HepG2 (cell line): ENCODE data around the gene PCNX4. TPM values are rescaled to one million over a fixed set of nuclear protein-coding genes. Genes with fewer than 3 reads are reported as not detected.

Experiments
- ATAC-seq: fragments of 200-7000 bp; cut with Tn5 transposase; 3 replicates; pipeline ENCODE4 v1.9.1; 2020; ENCODE audit warnings: mild to moderate bottlenecking, moderate library complexity
- BruUV-seq: library from RNA; stranded (reverse); fragments of 400-500 nt; replicated peaks from 2 replicates; lab custom pipeline; 2021; lab: Mats Ljungman, UMichigan
- CTCF ChIA-PET: fragments of 300-600 bp; formaldehyde crosslinking; extraction: SDS; loops from one replicate; lab custom pipeline; 2021; ENCODE audit warnings: low total read pairs, inconsistent platforms, low intra/inter-chr PET ratio; lab: Yijun Ruan, JAX
- POLR2A ChIA-PET: fragments of 350-600 bp; sonication (Branson Sonifier 250); formaldehyde crosslinking; loops from one replicate; lab custom pipeline; 2020; ENCODE audit warnings: antibody characterized with exemption, inconsistent platforms; lab: Yijun Ruan, JAX
- DNase-seq: peaks from one replicate; pipeline ENCODE4 v3.0.0-alpha.2; 2015; ENCODE audit warnings: low spot score
- FAIRE-seq: peaks from 3 replicates; lab custom pipeline; 2011; peaks lifted over from hg19 to GRCh38; lab: Jason Lieb, UNC
- H2AFZ ChIP-seq: one replicate; pipeline ENCODE4 v1.6.1; 2011; ENCODE audit warnings: low read length, inconsistent platforms
- H3K27ac ChIP-seq: fragments of 300-600 bp; 3 replicates; pipeline ENCODE4 v1.8.0; 2011; ENCODE audit warnings: mixed run types, mild to moderate bottlenecking, mixed read lengths, low read length, inconsistent platforms; ENCODE audit not compliant: insufficient read depth; ENCODE audit errors: extremely low read length
- H3K27me3 ChIP-seq, 2 experiments: fragments of 200-600 bp in 1 of 2; 2 replicates in 1 of 2; 3 replicates in 1 of 2; pipeline versions ENCODE4 v1.6.0 to v1.8.0; 2011; ENCODE audit warnings: low read length in 2 of 2, mild to moderate bottlenecking in 2 of 2, moderate library complexity in 2 of 2, inconsistent platforms in 1 of 2; ENCODE audit not compliant: insufficient read depth in 2 of 2, control insufficient read depth in 1 of 2
- H3K36me3 ChIP-seq, 2 experiments: fragments of 200-600 bp in 1 of 2; replicated peaks in 1 of 2; 2 replicates in 1 of 2; 3 replicates in 1 of 2; pipeline versions ENCODE4 v1.5.1 to v1.8.0; 2011; ENCODE audit warnings: low read length in 2 of 2, inconsistent platforms in 1 of 2; ENCODE audit not compliant: insufficient read depth in 2 of 2, control insufficient read depth in 1 of 2
- H3K4me1 ChIP-seq: 2 replicates; pipeline ENCODE4 v1.5.1; 2012; ENCODE audit warnings: low read length, inconsistent platforms; ENCODE audit not compliant: insufficient read depth
- H3K4me2 ChIP-seq: 2 replicates; pipeline ENCODE4 v1.6.0; 2011; ENCODE audit warnings: low read depth, low read length, inconsistent platforms
- H3K4me3 ChIP-seq, 3 experiments: fragments of 200-600 bp in 1 of 3; sonication (generic), shearing (Covaris generic) in 1 of 3; replicated peaks in 1 of 3; 2 replicates each; pipeline ENCODE4 v1.5.1; 2011 to 2016; ENCODE audit warnings: low read length in 3 of 3, inconsistent platforms in 2 of 3, low read depth in 2 of 3, mild to moderate bottlenecking in 2 of 3, control low read depth in 1 of 3, mixed read lengths in 1 of 3; ENCODE audit not compliant: insufficient read depth in 1 of 3
- H3K79me2 ChIP-seq: one replicate; pipeline ENCODE4 v1.6.1; 2011; ENCODE audit warnings: low read length, inconsistent platforms; ENCODE audit not compliant: insufficient read depth
- H3K9ac ChIP-seq: 2 replicates; pipeline ENCODE4 v1.6.0; 2011; ENCODE audit warnings: mild to moderate bottlenecking, low read depth, low read length, inconsistent platforms; ENCODE audit not compliant: insufficient read depth
- H3K9me3 ChIP-seq: 2 replicates; pipeline ENCODE4 v1.5.1; 2012; ENCODE audit warnings: mild to moderate bottlenecking, low read length
- H4K20me1 ChIP-seq: 2 replicates; pipeline ENCODE4 v1.6.0; 2011; ENCODE audit warnings: inconsistent platforms, mild to moderate bottlenecking, low read length, moderate library complexity; ENCODE audit not compliant: insufficient read depth
- HOXD1 ChIP-seq: sonication (generic); formaldehyde crosslinking; IDR thresholded peaks from 2 replicates; pipeline ENCODE4 v1.5.0; 2020; ENCODE audit warnings: missing genetic modification reagents
- MBNL3 ChIP-seq: fragments of 250-450 bp; sonication (Bioruptor Pico); conservative IDR thresholded peaks from 2 replicates; pipeline ENCODE4 v1.8.0; 2022; ENCODE audit warnings: mild to moderate bottlenecking, inconsistent platforms
- NRL ChIP-seq: sonication (generic); formaldehyde crosslinking; IDR thresholded peaks from 2 replicates; pipeline ENCODE4 v1.5.0; 2020; ENCODE audit warnings: missing genetic modification reagents, mild to moderate bottlenecking, moderate library complexity, borderline replicate concordance
- RBFOX2 ChIP-seq: fragments of 200-400 bp; formaldehyde crosslinking; IDR thresholded peaks from 2 replicates; pipeline ENCODE4 v1.6.1; 2017; ENCODE audit warnings: low read depth, mild to moderate bottlenecking, low read length
- SKI ChIP-seq: fragments of 450-650 bp; IDR thresholded peaks from one replicate; pipeline ENCODE4 v1.6.1; 2018; ENCODE audit warnings: mild to moderate bottlenecking; ENCODE audit not compliant: partially characterized antibody
- ZFP41 ChIP-seq: sonication (generic); formaldehyde crosslinking; IDR thresholded peaks from 2 replicates; pipeline ENCODE4 v1.4.0; 2020; ENCODE audit warnings: mild to moderate bottlenecking, missing genetic modification reagents, borderline replicate concordance
- ZNF468 ChIP-seq: sonication (generic); formaldehyde crosslinking; IDR thresholded peaks from 2 replicates; pipeline ENCODE4 v1.8.0; 2022; ENCODE audit warnings: mild to moderate bottlenecking, moderate library complexity, missing genetic modification reagents
- ZNF670 ChIP-seq: sonication (generic); formaldehyde crosslinking; IDR thresholded peaks from 2 replicates; pipeline ENCODE4 v1.8.0; 2022; ENCODE audit warnings: mild to moderate bottlenecking, missing genetic modification reagents, borderline replicate concordance
- WGBS: methylation state at CpG from one replicate; pipeline ENCODE4 v1.1.6; 2017; ENCODE audit warnings: low lambda C conversion rate; 5-methylcytosine and 5-hydroxymethylcytosine counted together
- in situ Hi-C: cut with HindIII; loops from 2 replicates; pipeline ENCODE4 v1.10.0; 2017; ENCODE audit warnings: low pct_unique_long_range_greater_than_20kb; ENCODE audit not compliant: extremely low pct_ligation_motif_present
- intact Hi-C: fragments of 100-400 bp; cut with micrococcal nuclease; formaldehyde crosslinking; loops from one replicate; pipeline ENCODE4 v1.10.0; 2022; ENCODE audit not compliant: unreplicated experiment
- polyA plus RNA-seq, 8 experiments: library from polyadenylated mRNA; depleted of rRNA in 3 of 8; stranded (reverse) in 7 of 8; unstranded in 1 of 8; fragments of >200 nt; fragmentation: Illumina TruSeq in 4 of 8; extraction: Trizol in 4 of 8; gene quantifications; 2 replicates each; pipeline versions ENCODE4 v1.2.1 to v1.2.3, GENCODE V29; 2011 to 2016; ENCODE audit warnings: low read depth in 4 of 8, missing spikeins in 1 of 8, mixed read lengths in 1 of 8; ENCODE audit not compliant: insufficient read depth in 1 of 8
- total RNA-seq, 5 experiments: library from RNA; depleted of rRNA; stranded (reverse); fragments of >200 nt; fragmentation: Illumina TruSeq; extraction: Trizol; gene quantifications; 2 replicates each; pipeline ENCODE4 v1.2.3, GENCODE V29; 2016; ENCODE audit warnings: low read depth in 1 of 5
- TF ChIP-seq, protein P1 (sequence below): sonication (generic); formaldehyde crosslinking; IDR thresholded peaks from 2 replicates; pipeline ENCODE4 v1.5.1; 2020; ENCODE audit warnings: mild to moderate bottlenecking, missing genetic modification reagents, borderline replicate concordance

PCNX4 gene
- total and polyA plus RNA-seq, 2 of the 13 experiments (the other 11 are each of a cell fraction or from before 2014, with no cell fraction given), result 28.6 to 43.0 TPM

DNA sequence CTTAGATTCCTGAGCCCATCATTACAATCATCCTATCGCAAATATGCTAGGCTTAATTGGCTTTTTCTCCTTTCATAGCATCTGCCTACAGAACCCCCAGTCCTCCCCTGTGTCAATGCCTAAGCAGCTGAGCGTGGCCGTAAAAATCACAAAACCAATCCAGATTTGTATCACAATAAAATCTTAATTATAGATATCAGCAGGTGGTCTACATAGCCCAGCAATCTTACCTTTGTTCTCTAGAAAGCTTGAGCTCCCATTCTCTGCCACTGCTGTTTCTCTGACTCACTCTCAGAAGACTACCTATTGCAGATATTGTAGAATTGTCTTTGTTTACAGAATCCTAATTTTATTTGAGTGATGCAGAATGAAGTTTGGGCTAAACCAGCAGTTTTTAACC is 119.4 kb downstream of the PCNX4 start:
- no peak overlapping the region for H3K4me2 ChIP-seq
- TF ChIP-seq ZNF670 (CRISPR knock-in tag), result no peak
- no peak for TF ChIP-seq HOXD1
- TF ChIP-seq NRL (CRISPR knock-in tag), result no peak
- TF ChIP-seq MBNL3, result no peak
- no peak for TF ChIP-seq ZFP41 (CRISPR knock-in tag)
- TF ChIP-seq RBFOX2, result no peak
- no peak for TF ChIP-seq SKI
- no peak for TF ChIP-seq ZNF468 (CRISPR knock-in tag)
- TF ChIP-seq, protein P1, sequence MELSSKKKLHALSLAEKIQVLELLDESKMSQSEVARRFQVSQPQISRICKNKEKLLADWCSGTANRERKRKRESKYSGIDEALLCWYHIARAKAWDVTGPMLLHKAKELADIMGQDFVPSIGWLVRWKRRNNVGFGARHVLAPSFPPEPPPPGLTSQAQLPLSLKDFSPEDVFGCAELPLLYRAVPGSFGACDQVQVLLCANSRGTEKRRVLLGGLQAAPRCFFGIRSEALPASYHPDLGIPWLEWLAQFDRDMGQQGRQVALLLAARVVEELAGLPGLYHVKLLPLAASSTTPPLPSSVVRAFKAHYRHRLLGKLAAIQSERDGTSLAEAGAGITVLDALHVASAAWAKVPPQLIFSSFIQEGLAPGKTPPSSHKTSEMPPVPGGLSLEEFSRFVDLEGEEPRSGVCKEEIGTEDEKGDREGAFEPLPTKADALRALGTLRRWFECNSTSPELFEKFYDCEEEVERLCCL, result no peak
- no peaks in the 10 kb centered on the region for H3K36me3 ChIP-seq
- no peak for DNase-seq
- no peaks in the 10 kb centered on the region for H3K4me1 ChIP-seq
- ATAC-seq, result no peak
- H3K79me2 ChIP-seq, result no peaks in the 10 kb centered on the region
- no peaks in the 10 kb centered on the region for H4K20me1 ChIP-seq
- no peak overlapping the region for H3K4me3 ChIP-seq
- H2AFZ ChIP-seq, result no peak overlapping the region
- ChIA-PET CTCF (no interaction called here), POLR2A (no interaction called here)
- H3K9ac ChIP-seq, result no peak overlapping the region
- no peaks in the 10 kb centered on the region; a peak in 2 of 5 replicates for H3K27me3 ChIP-seq
- BruUV-seq, result no TSS peak
- WGBS, result 59% methylated on average over 3 of the region's 3 CpGs
- no peak for FAIRE-seq
- intact Hi-C loops (no loop called here), in situ Hi-C loops (no loop called here)
- no peak overlapping the region for H3K27ac ChIP-seq
- no peaks in the 10 kb centered on the region for H3K9me3 ChIP-seq
